ENCODE data around the gene ECHDC3.

Gene ECHDC3

GRCh38 chr10:11746883-11747539 is 4.8 kb downstream of the ECHDC3 start:
- DNase-seq (ENCODE audit: extremely low read depth in 1 of 2, low read depth in 1 of 2): no peak

GRCh38 chr10:11748866-11749265 is 6.7 kb downstream of the ECHDC3 start:
- no peak for DNase-seq (ENCODE audit: extremely low read depth in 1 of 2, low read depth in 1 of 2)

- DNase-seq (ENCODE audit: extremely low read depth in 1 of 2, low read depth in 1 of 2): no peak
These were observed 8.2 kb downstream of the ECHDC3 start for GRCh38 chr10:11750420-11750819.

GRCh38 chr10:11754173-11754572 is 12.0 kb downstream of the ECHDC3 start:
- no peak for DNase-seq (ENCODE audit: extremely low read depth in 1 of 2, low read depth in 1 of 2)

- DNase-seq (ENCODE audit: extremely low read depth in 1 of 2, low read depth in 1 of 2): no peak
These were observed 12.4 kb downstream of the ECHDC3 start for GRCh38 chr10:11754620-11755019.

- no peak for DNase-seq (ENCODE audit: extremely low read depth in 1 of 2, low read depth in 1 of 2)
These were observed 13.5 kb downstream of the ECHDC3 start for GRCh38 chr10:11755512-11756263.

GRCh38 chr10:11756766-11757315 is 14.7 kb downstream of the ECHDC3 start:
- DNase-seq (ENCODE audit: extremely low read depth in 1 of 2, low read depth in 1 of 2): no peak

- no peak for DNase-seq (ENCODE audit: extremely low read depth in 1 of 2, low read depth in 1 of 2)
These were observed 15.3 kb downstream of the ECHDC3 start for GRCh38 chr10:11757454-11757820.

GRCh38 chr10:11757821-11758463 is 15.8 kb downstream of the ECHDC3 start:
- DNase-seq (ENCODE audit: extremely low read depth in 1 of 2, low read depth in 1 of 2): peak; percentile 62 to 72

- no peak for DNase-seq (ENCODE audit: extremely low read depth in 1 of 2, low read depth in 1 of 2)
These were observed 16.5 kb downstream of the ECHDC3 start for GRCh38 chr10:11758527-11759236.

GRCh38 chr10:11759347-11759746 is 17.2 kb downstream of the ECHDC3 start:
- DNase-seq (ENCODE audit: extremely low read depth in 1 of 2, low read depth in 1 of 2): no peak

- DNase-seq (ENCODE audit: extremely low read depth in 1 of 2, low read depth in 1 of 2): no peak
These were observed 18.0 kb downstream of the ECHDC3 start for GRCh38 chr10:11760151-11760550.

- no peak for DNase-seq (ENCODE audit: extremely low read depth in 1 of 2, low read depth in 1 of 2)
These were observed 18.7 kb downstream of the ECHDC3 start for GRCh38 chr10:11760861-11761260.

- DNase-seq (ENCODE audit: extremely low read depth in 1 of 2, low read depth in 1 of 2): no peak
These were observed 19.2 kb downstream of the ECHDC3 start for GRCh38 chr10:11761431-11761830.

GRCh38 chr10:11762706-11763500 is 20.7 kb downstream of the ECHDC3 start:
- no peak for DNase-seq (ENCODE audit: extremely low read depth in 1 of 2, low read depth in 1 of 2)

- DNase-seq (ENCODE audit: extremely low read depth in 1 of 2, low read depth in 1 of 2): no peak
These were observed 21.3 kb downstream of the ECHDC3 start for GRCh38 chr10:11763501-11763861.

GRCh38 chr10:11765141-11765540 is 23.0 kb downstream of the ECHDC3 start:
- DNase-seq (ENCODE audit: extremely low read depth in 1 of 2, low read depth in 1 of 2): no peak

- no peak for DNase-seq (ENCODE audit: extremely low read depth in 1 of 2, low read depth in 1 of 2)
These were observed 30.6 kb downstream of the ECHDC3 start for GRCh38 chr10:11772575-11773288.

- no peak for DNase-seq (ENCODE audit: extremely low read depth in 1 of 2, low read depth in 1 of 2)
These were observed 31.7 kb downstream of the ECHDC3 start for GRCh38 chr10:11773761-11774441.
